LHCN-M2 (cell line): ENCODE results near the gene RNU7-1. TPM values are rescaled to one million over a fixed set of nuclear protein-coding genes. Genes with fewer than 3 reads are reported as not detected.
"Not testable (repeated sequence)": the region's sequence is repeated elsewhere in the genome, so short reads cannot be mapped to it uniquely, and the experiment has no call there.

Experiments used
- DNase-seq: peaks from one replicate; pipeline ENCODE4 v3.0.0-alpha.2; 2012; ENCODE audit warnings: low read depth
- polyA plus RNA-seq: library from polyadenylated mRNA; unstranded; fragments of >200 nt; gene quantifications from one replicate; pipeline ENCODE4 v1.2.1, GENCODE V29; 2012; ENCODE audit warnings: missing spikeins
- total RNA-seq: library from RNA; depleted of rRNA; stranded (reverse); fragments of >200 nt; gene quantifications from 2 replicates; pipeline ENCODE4 v1.2.3, GENCODE V29; 2014; rRNA removed

RNU7-1 gene
- not detected in 2 replicates for total RNA-seq
- not detected for polyA plus RNA-seq

DNA sequence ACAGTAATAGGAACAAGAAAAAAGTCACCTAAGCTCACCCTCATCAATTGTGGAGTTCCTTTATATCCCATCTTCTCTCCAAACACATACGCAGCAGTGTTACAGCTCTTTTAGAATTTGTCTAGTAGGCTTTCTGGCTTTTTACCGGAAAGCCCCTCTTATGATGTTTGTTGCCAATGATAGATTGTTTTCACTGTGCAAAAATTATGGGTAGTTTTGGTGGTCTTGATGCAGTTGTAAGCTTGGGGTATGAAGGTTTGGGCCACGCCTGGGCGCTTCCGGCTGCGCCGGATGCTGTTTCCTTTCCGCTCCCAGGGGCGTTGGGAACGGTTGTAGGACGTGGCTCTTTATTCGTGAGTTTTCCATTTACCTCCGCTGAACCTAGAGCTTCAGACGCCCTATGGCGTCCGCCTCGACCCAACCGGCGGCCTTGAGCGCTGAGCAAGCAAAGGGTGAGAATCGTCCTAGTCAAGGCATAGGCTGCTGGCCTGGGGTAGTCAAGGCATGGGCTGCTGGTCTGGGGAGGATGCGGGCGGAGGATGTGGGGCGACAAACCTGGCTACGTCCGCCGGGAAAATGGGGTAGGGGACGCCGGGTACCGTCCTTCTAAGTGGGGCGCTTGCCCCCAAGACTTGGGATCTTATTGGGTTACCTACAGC, at the start of gene RNU7-1, which contains the start of gene C12orf57:
Gene RNU7-1 (plus strand): TSS at position 95 of the 659 bp plus-strand sequence.
Gene C12orf57 (plus strand): TSS at position 301 of the 659 bp plus-strand sequence. CDS start 100 bp downstream, at position 401.
- peak; percentile 94 for DNase-seq

DNA sequence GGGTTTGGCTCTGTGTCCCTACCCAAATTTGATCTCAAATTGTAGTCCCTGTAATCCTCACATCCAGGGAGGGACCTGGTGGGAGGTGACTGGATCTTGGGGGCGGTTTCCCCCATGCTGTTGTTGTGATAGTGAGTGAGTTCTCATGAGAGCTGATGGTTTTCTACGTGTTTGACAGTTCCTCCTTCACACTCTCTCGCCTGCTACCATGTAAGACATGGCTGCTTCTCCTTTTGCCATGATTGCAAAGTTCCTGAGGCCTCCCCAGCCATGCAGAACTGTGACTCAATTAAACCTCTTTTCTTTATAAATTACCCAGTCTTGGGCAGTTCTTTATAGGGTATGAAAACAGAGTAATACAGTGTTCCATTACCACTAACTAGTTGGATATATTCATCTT, 49.3 kb upstream of the RNU7-1 start:
- DNase-seq, result no peak

DNA sequence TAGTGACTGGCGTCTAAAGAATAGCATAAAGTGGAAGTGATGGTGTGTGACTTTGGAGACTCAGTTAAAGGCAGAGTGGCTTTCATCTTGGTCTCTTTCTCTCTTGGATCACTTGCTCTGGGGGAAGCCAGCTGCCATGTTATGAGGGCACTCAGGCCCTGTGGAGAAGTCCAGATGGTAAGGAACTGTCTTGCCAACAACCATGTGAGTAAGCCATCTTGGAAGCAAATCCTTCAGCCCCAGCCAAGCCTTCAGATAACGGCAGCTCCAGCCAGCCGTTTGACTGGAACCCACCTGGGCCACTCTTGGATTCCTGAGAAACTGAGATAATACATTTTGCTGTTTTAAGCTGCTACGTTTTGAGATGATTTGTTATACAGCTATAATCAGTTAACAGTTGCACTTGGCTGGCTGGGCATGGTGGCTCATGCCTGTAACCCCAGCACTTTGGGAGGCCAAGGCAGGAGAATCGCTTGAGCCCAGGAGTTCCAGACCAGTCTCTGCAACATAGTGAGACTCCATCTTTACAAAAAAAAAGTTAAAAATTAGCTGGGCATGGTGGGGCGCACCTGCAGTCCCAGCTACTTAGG, 46.7 kb upstream of the RNU7-1 start:
- no peak for DNase-seq

DNA sequence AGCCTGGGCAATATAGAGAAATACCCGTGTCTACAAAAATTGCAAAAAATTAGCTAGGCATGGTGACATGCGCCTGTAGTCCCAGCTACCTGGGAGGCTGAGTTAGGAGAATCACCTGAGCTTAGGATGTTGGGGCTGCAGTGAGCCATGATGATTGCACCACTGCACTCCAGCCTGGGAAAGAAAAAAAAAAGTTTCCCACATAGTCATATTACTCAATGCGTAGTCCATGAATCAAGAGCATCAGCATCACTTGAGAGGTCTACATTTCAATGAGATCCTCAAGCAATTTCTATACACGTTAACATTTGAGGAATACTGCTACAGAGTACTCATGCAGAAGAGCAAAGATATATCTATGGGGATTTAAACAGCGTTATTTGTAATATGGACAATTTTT, 44.2 kb upstream of the RNU7-1 start:
- DNase-seq, result no peak

DNA sequence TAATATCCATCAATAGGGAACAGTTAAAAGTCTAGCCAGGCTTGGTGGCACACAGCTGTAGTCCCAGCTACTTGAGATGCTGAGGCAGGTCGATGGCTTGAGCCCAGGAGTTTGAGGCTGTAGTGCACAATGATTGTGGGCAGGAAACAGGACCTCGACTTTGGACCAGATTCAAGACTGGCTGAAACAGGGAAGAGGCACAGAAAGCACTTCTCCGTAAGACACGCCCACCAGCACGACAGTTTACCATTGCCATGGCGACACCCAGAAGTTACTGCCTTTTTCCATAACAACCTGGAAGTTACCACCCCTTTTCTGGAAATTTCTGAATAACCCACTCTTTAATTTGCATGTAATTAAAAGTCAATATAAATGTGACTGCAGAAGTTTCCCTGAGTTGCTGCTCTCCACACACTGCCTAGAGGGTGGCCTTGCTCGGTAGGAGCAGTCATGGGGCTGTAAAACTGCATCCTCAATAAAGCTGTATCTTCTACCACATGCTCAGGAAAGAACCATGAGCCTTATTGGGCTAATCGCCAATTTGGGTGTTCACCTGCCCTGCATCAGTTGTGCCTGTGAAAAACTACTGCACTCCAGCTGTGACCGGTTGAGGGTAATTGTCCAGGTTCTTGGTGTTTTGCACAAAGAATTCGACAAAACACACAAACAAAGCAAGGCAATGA, 43.6 kb upstream of the RNU7-1 start:
- DNase-seq, result peak; percentile 40

DNA sequence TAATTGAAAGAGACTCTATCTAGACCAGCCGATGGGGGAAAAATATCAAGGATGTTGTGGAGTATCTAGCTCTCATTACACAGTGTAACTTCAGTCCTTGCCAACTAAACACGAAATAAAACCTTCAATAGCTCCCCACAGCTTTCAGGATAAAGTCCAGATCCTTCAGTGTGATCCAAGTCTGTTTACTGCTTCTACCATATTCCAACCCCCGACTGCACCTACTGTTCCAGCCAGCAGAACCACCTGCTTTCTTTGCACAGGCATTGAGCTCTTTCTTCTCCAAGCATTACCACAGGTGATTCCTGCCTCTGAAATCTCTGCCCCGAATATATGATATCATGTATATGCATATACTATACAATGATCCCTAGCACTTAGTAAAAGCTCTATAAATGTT, 41.2 kb upstream of the RNU7-1 start:
- DNase-seq, result no peak

DNA sequence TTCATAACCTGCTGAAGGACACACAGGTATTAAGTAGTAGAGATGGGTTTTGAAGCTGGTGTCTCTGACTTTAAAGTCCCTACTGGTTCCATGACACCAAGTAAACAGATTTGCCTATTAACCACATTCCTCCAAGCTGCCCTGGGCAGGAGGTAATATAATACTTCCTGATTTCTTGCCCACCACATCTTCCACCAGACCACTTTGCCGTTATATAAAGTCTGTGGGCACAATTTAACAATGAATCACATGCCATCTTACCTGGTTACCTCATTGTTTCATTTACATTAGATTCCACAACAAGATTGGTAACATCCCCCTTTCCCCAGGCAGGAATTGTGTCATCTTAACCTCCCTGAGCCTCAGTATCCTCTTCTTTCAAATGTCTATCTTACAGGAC, 39.9 kb upstream of the RNU7-1 start:
- DNase-seq, result no peak

DNA sequence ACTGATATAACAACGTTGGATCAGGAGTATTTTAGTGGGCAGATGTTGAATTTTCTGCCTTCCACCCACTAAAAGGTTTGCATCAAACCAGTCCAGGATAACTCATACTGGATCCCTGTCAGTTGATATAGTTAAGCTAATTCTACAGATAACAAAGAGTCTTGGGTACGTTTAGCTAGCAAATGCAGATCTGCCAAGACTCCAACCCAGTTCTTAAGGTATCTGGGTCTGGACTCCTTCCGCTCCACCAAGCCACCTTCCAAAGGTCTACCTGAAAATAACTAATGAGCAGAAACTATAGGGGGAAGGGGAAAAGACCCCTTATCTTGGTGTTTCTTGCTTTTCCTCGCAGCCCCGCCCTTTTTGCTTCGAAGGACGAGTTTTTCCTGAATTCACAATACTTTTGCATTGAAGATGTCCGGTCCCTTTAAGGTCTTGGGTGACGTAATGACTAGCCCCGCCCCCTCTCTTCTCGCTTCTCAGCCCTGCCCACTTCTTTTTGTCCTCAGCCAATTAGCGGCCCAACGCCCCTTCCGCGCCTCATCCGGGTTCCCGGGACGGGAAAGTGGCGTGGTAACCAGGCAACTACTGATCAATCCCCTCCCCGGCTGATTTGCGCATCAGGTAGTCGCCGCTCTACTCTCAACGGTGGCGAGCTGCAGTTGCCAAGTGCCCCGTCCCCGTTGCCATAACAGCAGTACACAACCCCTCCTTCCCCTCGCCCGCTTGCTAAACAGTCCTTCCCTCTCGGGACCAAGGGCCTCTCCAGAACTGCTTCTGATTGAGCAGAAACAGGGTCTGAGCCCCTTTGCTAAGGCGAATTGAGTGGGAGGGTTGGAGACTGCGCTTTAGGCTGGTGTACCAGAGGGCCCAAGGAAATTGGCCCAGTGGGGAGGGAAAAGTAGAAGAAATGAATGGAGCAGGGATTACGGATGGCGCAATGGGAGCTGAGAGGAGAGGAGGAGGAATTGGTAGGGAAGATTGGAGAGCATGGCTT, 39.0 kb upstream of the RNU7-1 start, which contains the start of gene LRRC23:
Gene LRRC23 (plus strand): TSS at position 543 of the 997 bp plus-strand sequence. CDS start 812 bp downstream, outside the sequence.
- DNase-seq, result peak; percentile 92

DNA sequence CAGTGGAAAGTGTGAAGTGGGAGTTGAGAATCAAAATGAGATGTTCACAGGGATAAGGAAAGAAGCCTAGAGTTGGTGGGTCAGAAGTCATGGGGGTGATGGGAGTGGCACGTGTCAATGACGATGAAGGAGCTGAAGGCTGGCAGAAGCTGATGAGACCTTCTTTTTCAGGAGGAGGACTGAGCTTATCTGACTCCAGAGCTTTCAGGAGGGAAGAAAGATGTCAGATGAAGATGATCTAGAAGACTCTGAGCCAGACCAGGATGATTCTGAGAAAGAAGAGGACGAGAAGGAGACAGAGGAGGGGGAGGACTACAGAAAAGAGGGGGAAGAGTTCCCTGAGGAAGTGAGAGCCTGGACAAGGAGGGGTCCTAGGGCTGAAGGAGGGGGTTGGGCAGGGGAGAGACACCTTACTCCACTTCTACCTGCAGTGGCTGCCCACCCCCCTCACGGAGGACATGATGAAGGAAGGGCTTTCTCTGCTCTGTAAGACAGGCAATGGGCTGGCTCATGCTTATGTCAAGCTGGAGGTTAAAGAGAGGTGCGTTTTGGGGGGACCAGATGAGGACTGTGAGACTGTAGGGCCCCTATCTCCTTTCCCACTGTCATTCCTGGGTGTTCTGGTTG, 38.1 kb upstream of the RNU7-1 start:
- no peak for DNase-seq

DNA sequence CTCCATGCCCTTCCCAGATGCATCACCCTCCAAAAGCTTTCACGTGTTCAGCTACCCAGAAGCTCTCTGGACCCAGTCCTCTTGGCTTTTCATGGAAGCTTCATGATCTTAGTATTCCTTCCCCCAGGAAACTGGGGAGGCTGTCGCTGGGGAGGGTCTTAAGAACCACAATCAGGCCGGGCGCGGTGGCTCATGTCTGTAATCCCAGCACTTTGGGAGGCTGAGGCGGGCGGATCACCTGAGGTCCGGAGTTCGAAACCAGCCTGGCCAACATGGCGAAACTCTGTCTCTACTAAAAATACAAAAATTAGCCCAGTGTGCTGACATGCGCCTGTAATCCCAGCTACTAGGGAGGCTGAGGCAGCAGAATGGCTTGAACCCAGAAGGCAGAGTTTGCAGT, 35.5 kb upstream of the RNU7-1 start:
- DNase-seq, result not testable (repeated sequence)

DNA sequence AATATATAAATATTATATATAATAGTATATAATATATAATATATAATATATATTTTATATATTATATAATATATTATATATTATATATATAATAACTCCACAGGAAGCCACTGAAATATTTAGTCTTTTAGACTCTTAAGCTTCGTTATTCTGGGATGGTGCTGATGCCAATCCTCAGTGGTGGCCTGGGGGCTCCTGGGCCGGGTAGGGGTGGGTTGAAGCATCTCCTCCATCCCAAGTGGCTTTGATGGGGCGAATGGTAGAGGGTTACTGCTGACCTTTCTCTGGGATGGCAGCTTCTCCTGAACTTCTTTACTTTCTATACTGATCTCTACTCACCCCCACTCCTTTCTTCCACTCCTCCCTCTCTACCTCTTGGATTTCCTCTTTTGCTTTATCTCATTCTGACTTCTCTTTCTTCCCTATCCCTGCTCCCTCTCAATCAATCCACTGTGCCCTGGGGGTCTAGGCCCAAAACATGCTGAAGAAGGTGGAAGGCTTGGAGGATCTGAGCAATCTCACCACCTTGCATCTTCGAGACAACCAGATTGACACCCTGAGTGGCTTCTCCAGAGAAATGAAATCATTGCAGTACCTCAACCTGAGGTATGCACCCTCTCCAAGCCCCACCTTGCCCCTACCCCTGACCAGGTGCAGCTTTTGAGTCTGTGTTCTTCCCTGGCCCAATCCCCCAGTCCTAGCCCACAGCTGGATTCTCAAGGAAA, 34.0 kb upstream of the RNU7-1 start:
- no peak for DNase-seq

DNA sequence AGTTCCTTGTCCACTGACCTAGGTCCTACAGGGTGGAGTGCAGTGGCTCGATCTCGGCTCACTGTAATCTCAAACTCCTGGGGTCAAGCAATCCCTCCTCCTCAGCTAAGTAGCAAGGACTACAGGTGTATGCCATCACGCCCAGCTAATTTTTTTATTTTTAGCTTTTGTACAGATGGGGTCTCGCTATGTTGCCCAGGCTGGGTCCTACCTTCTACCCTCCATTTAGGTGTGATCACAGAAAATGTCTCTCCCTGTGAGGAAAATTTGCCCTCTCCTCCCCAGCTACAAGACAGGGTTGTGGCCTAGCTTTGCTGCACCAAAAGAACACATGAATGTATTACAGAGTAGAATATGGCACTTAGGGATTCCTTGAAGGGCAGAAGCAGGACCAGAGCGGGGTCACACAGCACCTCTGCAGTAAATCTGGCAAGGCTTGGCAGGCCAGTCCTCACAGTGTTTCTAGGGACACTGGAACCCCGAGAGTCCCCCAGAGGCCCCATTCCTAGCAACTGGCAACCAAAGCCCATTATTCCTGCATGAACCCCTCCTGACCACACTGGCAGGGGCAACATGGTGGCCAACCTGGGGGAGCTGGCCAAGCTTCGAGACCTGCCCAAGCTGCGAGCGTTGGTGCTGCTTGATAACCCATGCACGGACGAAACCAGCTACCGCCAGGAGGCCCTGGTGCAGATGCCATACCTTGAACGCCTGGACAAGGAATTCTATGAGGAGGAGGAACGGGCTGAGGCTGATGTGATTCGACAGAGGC, 31.3 kb upstream of the RNU7-1 start:
- no peak for DNase-seq

DNA sequence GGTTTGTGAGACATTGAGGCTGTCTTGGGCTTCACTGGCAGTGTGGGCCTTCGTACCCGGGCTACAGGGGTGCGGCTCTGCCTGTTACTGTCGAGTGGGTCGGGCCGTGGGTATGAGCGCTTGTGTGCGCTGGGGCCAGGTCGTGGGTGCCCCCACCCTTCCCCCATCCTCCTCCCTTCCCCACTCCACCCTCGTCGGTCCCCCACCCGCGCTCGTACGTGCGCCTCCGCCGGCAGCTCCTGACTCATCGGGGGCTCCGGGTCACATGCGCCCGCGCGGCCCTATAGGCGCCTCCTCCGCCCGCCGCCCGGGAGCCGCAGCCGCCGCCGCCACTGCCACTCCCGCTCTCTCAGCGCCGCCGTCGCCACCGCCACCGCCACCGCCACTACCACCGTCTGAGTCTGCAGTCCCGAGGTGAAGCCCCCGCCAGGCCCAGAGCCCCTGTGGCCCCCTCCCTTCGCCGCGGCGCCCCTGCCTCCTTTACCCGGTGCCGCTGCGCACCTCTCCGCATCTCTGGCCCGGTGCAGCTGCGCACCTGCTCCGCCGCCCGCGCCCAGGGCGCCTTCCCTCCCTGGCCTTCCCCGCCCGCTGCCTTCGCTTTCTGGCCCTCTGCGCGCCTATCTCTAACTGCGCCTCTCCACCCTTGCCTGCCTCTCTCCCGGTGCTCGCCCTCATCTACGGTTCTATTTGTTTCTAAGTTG, 29.2 kb upstream of the RNU7-1 start, which contains the start of gene ENO2:
Gene ENO2 (plus strand): TSS at position 335 of the 701 bp plus-strand sequence. CDS start 1,253 bp downstream, outside the sequence.
- DNase-seq, result peak; percentile 47

DNA sequence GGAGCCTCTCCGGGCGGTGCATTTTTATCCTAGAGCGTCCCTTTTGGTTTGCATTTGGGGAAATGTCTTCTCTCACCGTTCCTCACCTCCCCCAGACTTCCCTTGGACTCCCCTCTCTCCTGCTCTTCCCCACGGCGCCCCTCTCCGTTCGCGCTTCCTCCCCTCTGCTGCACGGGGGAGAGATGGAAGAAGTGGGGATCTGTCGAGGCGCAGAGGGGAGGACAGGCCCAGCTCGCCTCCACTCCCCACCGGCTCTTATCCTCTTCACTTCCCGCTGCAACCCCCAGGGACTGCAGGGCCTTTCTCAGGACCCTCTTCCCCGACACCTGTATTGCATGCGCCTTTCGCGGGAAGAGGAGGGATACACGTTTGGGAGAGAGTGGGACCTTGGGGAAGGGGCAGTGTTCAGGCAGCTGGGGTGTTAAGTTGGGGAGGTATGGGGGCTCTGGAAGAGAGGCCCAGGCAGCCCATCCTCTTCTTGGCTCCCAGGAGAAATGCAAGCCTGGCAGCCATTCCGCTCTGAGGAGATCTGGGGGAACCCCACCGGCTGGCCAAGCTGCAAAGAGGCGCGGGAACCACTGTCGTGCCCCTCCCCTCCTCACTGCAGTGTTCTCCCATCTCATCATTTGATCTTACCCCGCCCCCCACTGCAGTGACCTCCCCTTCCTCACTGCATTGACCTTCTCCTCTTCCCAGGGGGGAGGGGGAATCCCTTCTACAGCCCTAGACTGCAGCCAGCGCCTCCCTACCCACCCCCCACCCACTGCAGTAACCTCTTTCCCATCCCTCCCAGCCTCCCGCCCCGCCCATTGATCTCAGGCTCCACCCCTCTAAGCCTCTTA, 28.4 kb upstream of the RNU7-1 start:
- no peak for DNase-seq

DNA sequence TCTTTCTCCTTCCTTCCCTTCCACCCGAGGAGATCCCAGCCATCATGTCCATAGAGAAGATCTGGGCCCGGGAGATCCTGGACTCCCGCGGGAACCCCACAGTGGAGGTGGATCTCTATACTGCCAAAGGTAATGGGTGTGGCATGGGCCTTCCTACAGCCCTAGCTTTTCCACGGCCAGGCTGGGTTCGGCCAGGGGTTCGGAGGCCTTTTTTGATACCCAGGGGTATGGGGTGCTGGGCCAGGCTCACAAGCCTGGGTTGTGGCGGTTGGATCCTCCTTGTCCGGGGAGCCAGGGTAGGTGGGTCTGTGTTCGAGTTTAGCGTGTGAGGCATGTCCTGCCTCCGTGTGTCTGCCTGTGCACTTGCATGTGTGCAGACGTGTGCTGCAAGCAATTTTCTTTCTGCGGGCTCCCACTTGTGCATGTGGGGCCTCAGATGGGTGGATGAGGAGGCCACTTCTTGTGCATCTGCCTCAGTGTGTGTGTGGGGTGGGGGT, 27.8 kb upstream of the RNU7-1 start:
- no peak for DNase-seq

DNA sequence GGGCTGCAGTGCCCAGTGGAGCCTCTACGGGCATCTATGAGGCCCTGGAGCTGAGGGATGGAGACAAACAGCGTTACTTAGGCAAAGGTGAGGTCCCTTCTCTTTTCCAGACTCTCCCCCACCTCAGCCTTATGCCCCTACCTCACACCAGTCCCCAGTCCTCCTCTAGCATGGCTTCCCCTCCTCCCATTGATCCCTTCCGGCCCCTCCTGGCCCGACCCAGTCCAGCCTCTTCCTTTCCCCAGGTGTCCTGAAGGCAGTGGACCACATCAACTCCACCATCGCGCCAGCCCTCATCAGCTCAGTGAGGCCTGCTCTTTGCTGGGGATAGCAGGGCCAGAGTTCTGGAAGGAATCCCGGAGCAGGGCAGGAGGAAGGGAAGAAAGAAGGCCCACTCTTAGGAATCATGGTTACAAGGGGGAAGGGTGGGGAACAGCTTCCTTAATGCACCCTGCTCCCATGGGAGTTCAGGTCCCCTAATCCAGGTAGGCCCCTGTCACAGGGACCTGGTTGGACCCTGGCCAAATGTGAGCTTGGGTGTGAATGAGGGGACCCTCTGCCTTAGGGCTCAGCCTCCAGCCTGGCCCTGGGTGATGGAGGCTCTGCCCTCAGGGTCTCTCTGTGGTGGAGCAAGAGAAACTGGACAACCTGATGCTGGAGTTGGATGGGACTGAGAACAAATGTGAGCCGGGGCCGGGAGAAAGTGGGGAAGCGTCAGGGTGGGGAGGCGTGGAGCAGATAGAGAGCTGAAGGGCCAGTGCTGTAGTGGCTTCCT, 27.0 kb upstream of the RNU7-1 start:
- no peak for DNase-seq
